ENCODE results near the gene SUGCT. TPM values are rescaled to one million over a fixed set of nuclear protein-coding genes. Genes with fewer than 3 reads are reported as not detected.

SUGCT gene
- total and polyA plus RNA-seq, 2 of the 8 experiments (the other 6 are each of a cell fraction or from before 2014, with no cell fraction given), result 2.8 to 5.4 TPM

- H4K91ac ChIP-seq (replicated peaks; ENCODE audit: insufficient read length, low read length), result no peak overlapping the region
- no peak overlapping the region for H3K4ac ChIP-seq (replicated peaks; ENCODE audit: insufficient read length, low read depth, low read length)
- no peak overlapping the region for H3K56ac ChIP-seq (replicated peaks; ENCODE audit: insufficient read length, low read depth, low read length)
- H3K36me3 ChIP-seq (ENCODE audit: control insufficient read depth in 2 of 4, insufficient read depth in 4 of 4, low read length in 3 of 4), result no peaks in the 10 kb centered on the region
- H3K4me1 ChIP-seq (replicated peaks in 1 of 4; ENCODE audit: control insufficient read depth in 3 of 4, insufficient read depth in 4 of 4, low read length in 3 of 4), result no peaks in the 10 kb centered on the region
- no peaks in the 10 kb centered on the region for H3K9me3 ChIP-seq (ENCODE audit: insufficient read depth in 2 of 2, low read depth in 1 of 2, low read length in 1 of 2)
- H4K8ac ChIP-seq (ENCODE audit: extremely low read depth, insufficient read depth, low read length), result no peak overlapping the region
- H3K23ac ChIP-seq (ENCODE audit: insufficient read length), result no peak overlapping the region
- no peaks in the 10 kb centered on the region for H3K23me2 ChIP-seq (ENCODE audit: low read depth, low read length)
- WGBS, 2 experiments (ENCODE audit: extremely low coverage in 1 of 2, insufficient coverage in 1 of 2, insufficient read length in 1 of 2, insufficient replicate concordance in 2 of 2, low coverage in 1 of 2, low lambda C conversion rate in 2 of 2, missing lambda C conversion rate in 1 of 2), result 88% methylated on average over 3 of the region's 3 CpGs; no CpG with 5 or more reads in 1 of the 2 experiments
- no peak overlapping the region for H3K9ac ChIP-seq (replicated peaks in 1 of 4; ENCODE audit: extremely low read depth in 1 of 4, low read depth in 3 of 4, low read length in 3 of 4)
- no peak overlapping the region for H2BK120ac ChIP-seq (replicated peaks; ENCODE audit: low read depth, low read length)
- no peak overlapping the region for H3K4me2 ChIP-seq (ENCODE audit: insufficient read depth in 1 of 2, low read depth in 2 of 2, low read length in 2 of 2)
- H3K4me3 ChIP-seq (ENCODE audit: extremely low read depth in 1 of 4, insufficient read depth in 2 of 4, low read depth in 3 of 4, low read length in 4 of 4), result no peak overlapping the region
- no peak overlapping the region for H2BK5ac ChIP-seq (ENCODE audit: low read depth, low read length)
- H4K5ac ChIP-seq (ENCODE audit: insufficient read length, low read depth, low read length), result no peak overlapping the region
- H3K14ac ChIP-seq (ENCODE audit: insufficient read length), result no peak overlapping the region
- H2AFZ ChIP-seq (ENCODE audit: low read length), result no peak overlapping the region
- H2BK12ac ChIP-seq (ENCODE audit: low read depth, low read length), result no peak overlapping the region
- DNase-seq (ENCODE audit: low read depth in 1 of 2, low spot score in 2 of 2) (no peak), FAIRE-seq (no peak)
- ChIA-PET POLR2A (ENCODE audit: partially characterized antibody) (interaction anchor here (0.6 kb wide), 1 partner anchor 589 kb away, joined by 3 read pairs; no protein-coding TSS in a partner anchor), CTCF (ENCODE audit: partially characterized antibody) (no interaction called here)
- no peaks in the 10 kb centered on the region for H4K20me1 ChIP-seq (replicated peaks in 1 of 2; ENCODE audit: control insufficient read depth in 1 of 2, insufficient read depth in 2 of 2, low read length in 2 of 2)
- H2BK15ac ChIP-seq (ENCODE audit: low read length), result no peak overlapping the region
- no peak overlapping the region for H3K27ac ChIP-seq (ENCODE audit: low read depth, low read length)
- no peak overlapping the region for H3K18ac ChIP-seq (ENCODE audit: extremely low read depth, low read length)
- no peaks in the 10 kb centered on the region for H3K79me1 ChIP-seq (ENCODE audit: low read depth, low read length)
- no peaks in the 10 kb centered on the region for H3K27me3 ChIP-seq (replicated peaks in 1 of 4; ENCODE audit: control insufficient read depth in 3 of 4, extremely low read depth in 1 of 4, insufficient read depth in 3 of 4, low read length in 3 of 4)
- no peaks in the 10 kb centered on the region for H3K79me2 ChIP-seq (ENCODE audit: control insufficient read depth in 1 of 2, insufficient read depth in 2 of 2, low read length in 2 of 2)
- H2BK20ac ChIP-seq (ENCODE audit: low read length), result no peak overlapping the region
- no peak overlapping the region for H2AK5ac ChIP-seq (ENCODE audit: low read depth, low read length)
- TF ChIP-seq BRCA1 (IDR thresholded peaks at IDR 0.05; ENCODE audit: low read depth, low read length), result no peak
- no peak for TF ChIP-seq CTCF (IDR thresholded peaks at IDR 0.05; ENCODE audit: control extremely low read depth in 1 of 3, insufficient read depth in 1 of 3, low read depth in 1 of 3, low read length in 3 of 3)
- TF ChIP-seq SIRT6 (IDR thresholded peaks at IDR 0.05; ENCODE audit: low read length), result no peak
- no peak for TF ChIP-seq JUN (IDR thresholded peaks at IDR 0.05; ENCODE audit: low read depth, low read length)
- TF ChIP-seq EGR1 (IDR thresholded peaks at IDR 0.05; ENCODE audit: borderline replicate concordance, low read depth, low read length), result no peak
- TF ChIP-seq POU5F1 (IDR thresholded peaks at IDR 0.05; ENCODE audit: low read depth, low read length), result no peak
- TF ChIP-seq YY1 (IDR thresholded peaks at IDR 0.05; ENCODE audit: low read depth, low read length), result no peak
- TF ChIP-seq RBBP5 (IDR thresholded peaks at IDR 0.05; ENCODE audit: borderline replicate concordance, low read depth, low read length), result no peak
- TF ChIP-seq NANOG (IDR thresholded peaks at IDR 0.05; ENCODE audit: insufficient read depth, low read depth, low read length, poor library complexity, severe bottlenecking), result no peak
- no peak for TF ChIP-seq SIX5 (IDR thresholded peaks at IDR 0.05; ENCODE audit: low read depth, low read length)
- no peak for TF ChIP-seq KDM5A (IDR thresholded peaks at IDR 0.05; ENCODE audit: low read length)
- no peak for TF ChIP-seq ASH2L (IDR thresholded peaks at IDR 0.05; ENCODE audit: low read length)
- TF ChIP-seq EZH2 (IDR thresholded peaks at IDR 0.05; ENCODE audit: low read depth, low read length, severe bottlenecking), result no peak
Observed at GRCh38 chr7:40802497-40802896, 667.7 kb downstream of the SUGCT start.
